Left lung (tissue), 10 donors: ENCODE measurements around the gene STX17. TPM values are rescaled to one million over a fixed set of nuclear protein-coding genes. Genes with fewer than 3 reads are reported as not detected.

Source experiments
- ATAC-seq: fragments of 200-7000 bp; cut with Tn5 transposase; one replicate; pipeline ENCODE4 v1.9.1; 2020; ENCODE audit warnings: moderate library complexity
- DNase-seq, 4 donors: peaks; one replicate each; pipeline ENCODE4 v3.0.0-alpha.2; 2013 to 2020
- H3K27ac ChIP-seq, 2 donors: fragments of 200-600 bp; sonication (generic) in 1 of 2; one replicate each; pipeline versions ENCODE4 v1.5.0 to v1.8.0; 2020 to 2021
- H3K27me3 ChIP-seq, 2 donors: fragments of 200-600 bp; sonication (generic) in 1 of 2; one replicate each; pipeline versions ENCODE4 v1.5.0 to v1.8.0; 2020 to 2021
- H3K36me3 ChIP-seq, 2 donors: fragments of 200-600 bp; sonication (generic) in 1 of 2; one replicate each; pipeline versions ENCODE4 v1.5.0 to v1.8.0; 2020 to 2021
- H3K4me1 ChIP-seq, 2 donors: fragments of 200-600 bp; one replicate each; pipeline ENCODE4 v1.8.0; 2021
- H3K4me3 ChIP-seq, 2 donors: fragments of 200-600 bp; sonication (generic) in 1 of 2; one replicate each; pipeline versions ENCODE4 v1.5.0 to v1.8.0; 2020 to 2021; ENCODE audit warnings: mild to moderate bottlenecking in 1 of 2
- H3K9me3 ChIP-seq, 2 donors: fragments of 200-600 bp; sonication (generic) in 1 of 2; one replicate each; pipeline versions ENCODE4 v1.5.0 to v1.8.0; 2020 to 2021
- CTCF ChIP-seq, 2 donors: fragments of 200-600 bp; sonication (generic) in 1 of 2; IDR thresholded peaks; one replicate each; pipeline versions ENCODE4 v1.5.0 to v1.8.0; 2021; ENCODE audit warnings: antibody characterized with exemption in 2 of 2
- intact Hi-C, 2 donors: fragments of 100-400 bp; cut with DNase I; formaldehyde crosslinking; loops; one replicate each; pipeline versions ENCODE4 v1.11.2 to v1.14.2; 2022
- polyA plus RNA-seq, 6 donors: library from polyadenylated mRNA; unstranded; fragments of 120-200 nt; gene quantifications; one replicate each; pipeline ENCODE4 v1.2.1, GENCODE V29; 2013; ENCODE audit not compliant: insufficient read length in 6 of 6
- total RNA-seq, 2 donors: library from RNA; stranded (reverse); fragmentation: NEBNext Ultra II Directional; extraction: Animal tissue kit (Norgen Biotek cat#: 25700); gene quantifications; one replicate each; pipeline ENCODE4 v1.2.1, GENCODE V29; 2021
- donor health status: DM: no; HTN: yes; CAD: no.
- donor health status: DM: no; HTN: no; CAD: no.

Gene STX17
- total and polyA plus RNA-seq, 8 donors, result 34.3 to 47.9 (median 37.7) TPM

- Histone ChIP-seq H3K4me3 (no peak overlapping the region), H3K36me3 (no peaks in the 10 kb centered on the region), H3K9me3 (no peaks in the 10 kb centered on the region), H3K27me3 (no peaks in the 10 kb centered on the region), H3K27ac (no peak overlapping the region), H3K4me1 (no peaks in the 10 kb centered on the region)
- TF ChIP-seq CTCF (IDR thresholded peaks at IDR 0.05), result no peak
- intact Hi-C loops, result no loop called here
- ATAC-seq (no peak), DNase-seq (no peak)
These were observed 46.2 kb upstream of the STX17 start for GRCh38 chr9:99860266-99860665.

- no peaks in the 10 kb centered on the region for H3K36me3 ChIP-seq
- H3K27ac ChIP-seq, result no peak overlapping the region
- no peaks in the 10 kb centered on the region for H3K27me3 ChIP-seq
- H3K4me3 ChIP-seq, result no peak overlapping the region
- H3K9me3 ChIP-seq, result no peaks in the 10 kb centered on the region
- intact Hi-C loops, result no loop called here
- no peaks in the 10 kb centered on the region for H3K4me1 ChIP-seq
- no peak for TF ChIP-seq CTCF (IDR thresholded peaks at IDR 0.05)
- no peak for ATAC-seq
- DNase-seq, result no peak
These were observed 42.5 kb upstream of the STX17 start for GRCh38 chr9:99863955-99864354.

- Histone ChIP-seq H3K36me3 (no peaks in the 10 kb centered on the region), H3K27ac (no peak overlapping the region), H3K9me3 (no peaks in the 10 kb centered on the region), H3K27me3 (no peaks in the 10 kb centered on the region), H3K4me1 (no peaks in the 10 kb centered on the region), H3K4me3 (no peak overlapping the region)
- no peak for ATAC-seq
- intact Hi-C loops, result no loop called here
- no peak for TF ChIP-seq CTCF (IDR thresholded peaks at IDR 0.05)
- no peak for DNase-seq
These were observed 40.1 kb upstream of the STX17 start for GRCh38 chr9:99866398-99866797.

- Histone ChIP-seq H3K4me3 (no peak overlapping the region), H3K27me3 (no peaks in the 10 kb centered on the region), H3K4me1 (no peaks in the 10 kb centered on the region), H3K27ac (no peak overlapping the region), H3K9me3 (no peaks in the 10 kb centered on the region), H3K36me3 (no peaks in the 10 kb centered on the region)
- intact Hi-C loops, result no loop called here
- DNase-seq (no peak), ATAC-seq (peak; percentile 24)
- no peak for TF ChIP-seq CTCF (IDR thresholded peaks at IDR 0.05)
These were observed 38.9 kb upstream of the STX17 start for GRCh38 chr9:99867536-99867935.

GRCh38 chr9:99867968-99868367, 38.5 kb upstream of the STX17 start:
- H3K36me3 ChIP-seq, result no peaks in the 10 kb centered on the region
- no peaks in the 10 kb centered on the region for H3K9me3 ChIP-seq
- intact Hi-C loops, result no loop called here
- ATAC-seq (no peak), DNase-seq (no peak)
- TF ChIP-seq CTCF (IDR thresholded peaks at IDR 0.05), result no peak
- no peaks in the 10 kb centered on the region for H3K4me1 ChIP-seq
- no peak overlapping the region for H3K27ac ChIP-seq
- no peak overlapping the region for H3K4me3 ChIP-seq
- no peaks in the 10 kb centered on the region for H3K27me3 ChIP-seq
